Measurements from ENCODE around the gene CFAP69. TPM values are rescaled to one million over a fixed set of nuclear protein-coding genes. Genes with fewer than 3 reads are reported as not detected.

The CFAP69 gene
- polyA plus RNA-seq (2013, experiment 1 of 2): 2.4 TPM
- 1.3 TPM for polyA plus RNA-seq (2013, experiment 2 of 2)

GRCh38 chr7:90244909-90245851, at the start of gene CFAP69:
CFAP69 (plus strand) TSS chr7:90245174; CDS start chr7:90245425, 251 bp downstream.
- Histone ChIP-seq H3K9me3 (ENCODE audit: insufficient read depth, low read depth, low read length) (no peaks in the 10 kb centered on the region), H3K4me1 (ENCODE audit: insufficient read depth, low read length) (0 out of 2 replicates have a peak, but pooled peaks cover 8% of the 10 kb centered on the region), H3K27ac (ENCODE audit: low read depth, low read length) (no peak within 1 kb of the TSS), H3K4me3 (ENCODE audit: low read length) (peak within 1 kb of the TSS; percentile 74), H3K9ac (ENCODE audit: low read depth, low read length) (peak within 1 kb of the TSS; percentile 59), H3K36me3 (ENCODE audit: insufficient read depth, low read length) (no peaks in the 10 kb centered on the region), H3K27me3 (ENCODE audit: insufficient read depth, low read length) (peaks cover 26% of the 10 kb centered on the region)
- under 1% methylated on average over 59 of the region's 59 CpGs for WGBS

- H3K27me3 ChIP-seq (ENCODE audit: insufficient read depth, low read length): no peaks in the 10 kb centered on the region
- H3K4me3 ChIP-seq (ENCODE audit: low read length): no peak overlapping the region
- 93% methylated on average over 1 of the region's 2 CpGs for WGBS
- no peaks in the 10 kb centered on the region for H3K36me3 ChIP-seq (ENCODE audit: insufficient read depth, low read length)
- H3K9ac ChIP-seq (ENCODE audit: low read depth, low read length): no peak overlapping the region
- no peaks in the 10 kb centered on the region for H3K4me1 ChIP-seq (ENCODE audit: insufficient read depth, low read length)
- no peak overlapping the region for H3K27ac ChIP-seq (ENCODE audit: low read depth, low read length)
- no peaks in the 10 kb centered on the region for H3K9me3 ChIP-seq (ENCODE audit: insufficient read depth, low read depth, low read length)
These were observed 43.3 kb upstream of the CFAP69 start for GRCh38 chr7:90201500-90202195.

GRCh38 chr7:90207956-90208355, 37.0 kb upstream of the CFAP69 start:
- no peaks in the 10 kb centered on the region for H3K9me3 ChIP-seq (ENCODE audit: insufficient read depth, low read depth, low read length)
- 76% methylated on average over 1 of the region's 1 CpG for WGBS
- peaks cover 14% of the 10 kb centered on the region for H3K4me1 ChIP-seq (ENCODE audit: insufficient read depth, low read length)
- H3K4me3 ChIP-seq (ENCODE audit: low read length): no peak overlapping the region
- no peak overlapping the region for H3K9ac ChIP-seq (ENCODE audit: low read depth, low read length)
- peaks cover 27% of the 10 kb centered on the region for H3K27me3 ChIP-seq (ENCODE audit: insufficient read depth, low read length)
- H3K36me3 ChIP-seq (ENCODE audit: insufficient read depth, low read length): no peaks in the 10 kb centered on the region
- no peak overlapping the region for H3K27ac ChIP-seq (ENCODE audit: low read depth, low read length)

GRCh38 chr7:90209776-90210175, 35.2 kb upstream of the CFAP69 start:
- H3K27ac ChIP-seq (ENCODE audit: low read depth, low read length): no peak overlapping the region
- WGBS: 85% methylated on average over 1 of the region's 1 CpG

GRCh38 chr7:90210475-90210874, 34.5 kb upstream of the CFAP69 start:
- no peaks in the 10 kb centered on the region for H3K9me3 ChIP-seq (ENCODE audit: insufficient read depth, low read depth, low read length)
- H3K36me3 ChIP-seq (ENCODE audit: insufficient read depth, low read length): no peaks in the 10 kb centered on the region
- H3K9ac ChIP-seq (ENCODE audit: low read depth, low read length): peak overlapping the region; percentile 71; the same call in 1 of the 2 replicates
- H3K4me1 ChIP-seq (ENCODE audit: insufficient read depth, low read length): peaks cover 33% of the 10 kb centered on the region
- peak overlapping the region; percentile 79 for H3K4me3 ChIP-seq (ENCODE audit: low read length)
- WGBS: 47% methylated on average over 4 of the region's 5 CpGs
- no peak overlapping the region; the same call in 1 of the 2 replicates for H3K27ac ChIP-seq (ENCODE audit: low read depth, low read length)
- H3K27me3 ChIP-seq (ENCODE audit: insufficient read depth, low read length): peaks cover 27% of the 10 kb centered on the region

More at GRCh38 chr7:90209776-90210175, 35.2 kb upstream of the CFAP69 start:
- Histone ChIP-seq H3K4me1 (ENCODE audit: insufficient read depth, low read length) (peaks cover 33% of the 10 kb centered on the region), H3K9ac (ENCODE audit: low read depth, low read length) (no peak overlapping the region), H3K4me3 (ENCODE audit: low read length) (no peak overlapping the region), H3K36me3 (ENCODE audit: insufficient read depth, low read length) (no peaks in the 10 kb centered on the region), H3K9me3 (ENCODE audit: insufficient read depth, low read depth, low read length) (no peaks in the 10 kb centered on the region), H3K27me3 (ENCODE audit: insufficient read depth, low read length) (peaks cover 27% of the 10 kb centered on the region)

GRCh38 chr7:90210981-90211380, 34.0 kb upstream of the CFAP69 start:
- H3K9ac ChIP-seq (ENCODE audit: low read depth, low read length): peak overlapping the region; percentile 71

GRCh38 chr7:90211391-90212148, 33.4 kb upstream of the CFAP69 start, which contains the start of gene STEAP2:
STEAP2 (plus strand) TSS chr7:90211740; CDS start chr7:90225083, 13,343 bp downstream.
- Histone ChIP-seq H3K27me3 (ENCODE audit: insufficient read depth, low read length) (peaks cover 27% of the 10 kb centered on the region), H3K4me3 (ENCODE audit: low read length) (peak within 1 kb of the TSS; percentile 79), H3K9ac (ENCODE audit: low read depth, low read length) (peak within 1 kb of the TSS; percentile 71), H3K4me1 (ENCODE audit: insufficient read depth, low read length) (peaks cover 41% of the 10 kb centered on the region), H3K9me3 (ENCODE audit: insufficient read depth, low read depth, low read length) (no peaks in the 10 kb centered on the region), H3K27ac (ENCODE audit: low read depth, low read length) (peak within 1 kb of the TSS; percentile 34; the same call in 1 of the 2 replicates), H3K36me3 (ENCODE audit: insufficient read depth, low read length) (no peaks in the 10 kb centered on the region)
- WGBS: under 1% methylated on average over 73 of the region's 73 CpGs

More at GRCh38 chr7:90210981-90211380, 34.0 kb upstream of the CFAP69 start:
- Histone ChIP-seq H3K4me3 (ENCODE audit: low read length) (peak overlapping the region; percentile 79), H3K27ac (ENCODE audit: low read depth, low read length) (peak overlapping the region; percentile 28; the same call in 1 of the 2 replicates), H3K4me1 (ENCODE audit: insufficient read depth, low read length) (peaks cover 36% of the 10 kb centered on the region), H3K27me3 (ENCODE audit: insufficient read depth, low read length) (peaks cover 27% of the 10 kb centered on the region), H3K36me3 (ENCODE audit: insufficient read depth, low read length) (no peaks in the 10 kb centered on the region), H3K9me3 (ENCODE audit: insufficient read depth, low read depth, low read length) (no peaks in the 10 kb centered on the region)
- WGBS: 8% methylated on average over 11 of the region's 11 CpGs

- H3K4me3 ChIP-seq (ENCODE audit: low read length): peak overlapping the region; percentile 79
- no peak overlapping the region; the same call in 1 of the 2 replicates for H3K27ac ChIP-seq (ENCODE audit: low read depth, low read length)
- H3K36me3 ChIP-seq (ENCODE audit: insufficient read depth, low read length): no peaks in the 10 kb centered on the region
- H3K9me3 ChIP-seq (ENCODE audit: insufficient read depth, low read depth, low read length): no peaks in the 10 kb centered on the region
- peaks cover 45% of the 10 kb centered on the region for H3K4me1 ChIP-seq (ENCODE audit: insufficient read depth, low read length)
- peaks cover 27% of the 10 kb centered on the region for H3K27me3 ChIP-seq (ENCODE audit: insufficient read depth, low read length)
- H3K9ac ChIP-seq (ENCODE audit: low read depth, low read length): peak overlapping the region; percentile 71
- WGBS: 2% methylated on average over 6 of the region's 6 CpGs
These were observed 32.9 kb upstream of the CFAP69 start for GRCh38 chr7:90212149-90212495.

- Histone ChIP-seq H3K9ac (ENCODE audit: low read depth, low read length) (no peak overlapping the region), H3K4me3 (ENCODE audit: low read length) (peak overlapping the region; percentile 79), H3K9me3 (ENCODE audit: insufficient read depth, low read depth, low read length) (no peaks in the 10 kb centered on the region), H3K4me1 (ENCODE audit: insufficient read depth, low read length) (peaks cover 45% of the 10 kb centered on the region), H3K27ac (ENCODE audit: low read depth, low read length) (no peak overlapping the region), H3K27me3 (ENCODE audit: insufficient read depth, low read length) (peaks cover 27% of the 10 kb centered on the region), H3K36me3 (ENCODE audit: insufficient read depth, low read length) (no peaks in the 10 kb centered on the region)
- 80% methylated on average over 1 of the region's 2 CpGs for WGBS
These were observed 31.5 kb upstream of the CFAP69 start for GRCh38 chr7:90213521-90213920.

GRCh38 chr7:90216080-90216674, 28.8 kb upstream of the CFAP69 start:
- Histone ChIP-seq H3K9me3 (ENCODE audit: insufficient read depth, low read depth, low read length) (no peaks in the 10 kb centered on the region), H3K27me3 (ENCODE audit: insufficient read depth, low read length) (peaks cover 8% of the 10 kb centered on the region), H3K36me3 (ENCODE audit: insufficient read depth, low read length) (no peaks in the 10 kb centered on the region), H3K27ac (ENCODE audit: low read depth, low read length) (no peak overlapping the region), H3K4me1 (ENCODE audit: insufficient read depth, low read length) (peaks cover 32% of the 10 kb centered on the region), H3K4me3 (ENCODE audit: low read length) (no peak overlapping the region), H3K9ac (ENCODE audit: low read depth, low read length) (no peak overlapping the region)
- 77% methylated on average over 6 of the region's 6 CpGs for WGBS

All from HUES64 (cell line).